Astrocyte of the cerebellum (primary cell): ENCODE data around the gene PLOD2.
A peak's percentile ranks its signal among the peaks of the same experiment; 100 is the strongest.

ENCODE experiments used
- DNase-seq: peaks from one replicate; pipeline ENCODE4 v3.0.0-alpha.2; 2011; ENCODE audit warnings: low read depth
- H3K4me3 ChIP-seq: 2 replicates; pipeline ENCODE4 v1.5.1; 2011; ENCODE audit warnings: mild to moderate bottlenecking, low read depth, low read length, moderate library complexity
- in situ Hi-C: cut with HindIII; loops from 2 replicates; pipeline ENCODE4 v1.10.0; 2017; ENCODE audit warnings: low sequenced_read_pairs
- TF ChIP-seq, protein P1 (sequence below): IDR thresholded peaks from 2 replicates; pipeline ENCODE4 v1.5.1; 2012; ENCODE audit warnings: low read length, low read depth, moderate library complexity, mild to moderate bottlenecking; ENCODE audit errors: missing control alignments

PLOD2 gene

GRCh38 chr3:146160964-146161662 is at the start of gene PLOD2:
Gene PLOD2, minus strand, starts transcription at chr3:146161184. Its CDS starts 195 bp downstream, at chr3:146160989.
- in situ Hi-C loops = no loop called here
- TF ChIP-seq, protein P1, sequence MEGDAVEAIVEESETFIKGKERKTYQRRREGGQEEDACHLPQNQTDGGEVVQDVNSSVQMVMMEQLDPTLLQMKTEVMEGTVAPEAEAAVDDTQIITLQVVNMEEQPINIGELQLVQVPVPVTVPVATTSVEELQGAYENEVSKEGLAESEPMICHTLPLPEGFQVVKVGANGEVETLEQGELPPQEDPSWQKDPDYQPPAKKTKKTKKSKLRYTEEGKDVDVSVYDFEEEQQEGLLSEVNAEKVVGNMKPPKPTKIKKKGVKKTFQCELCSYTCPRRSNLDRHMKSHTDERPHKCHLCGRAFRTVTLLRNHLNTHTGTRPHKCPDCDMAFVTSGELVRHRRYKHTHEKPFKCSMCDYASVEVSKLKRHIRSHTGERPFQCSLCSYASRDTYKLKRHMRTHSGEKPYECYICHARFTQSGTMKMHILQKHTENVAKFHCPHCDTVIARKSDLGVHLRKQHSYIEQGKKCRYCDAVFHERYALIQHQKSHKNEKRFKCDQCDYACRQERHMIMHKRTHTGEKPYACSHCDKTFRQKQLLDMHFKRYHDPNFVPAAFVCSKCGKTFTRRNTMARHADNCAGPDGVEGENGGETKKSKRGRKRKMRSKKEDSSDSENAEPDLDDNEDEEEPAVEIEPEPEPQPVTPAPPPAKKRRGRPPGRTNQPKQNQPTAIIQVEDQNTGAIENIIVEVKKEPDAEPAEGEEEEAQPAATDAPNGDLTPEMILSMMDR = no peak
- DNase-seq = peak; percentile 73
- peak within 1 kb of the TSS; percentile 77 for H3K4me3 ChIP-seq

GRCh38 chr3:146209371-146209770 is 48.4 kb upstream of the PLOD2 start:
- in situ Hi-C loops = no loop called here
- no peak overlapping the region for H3K4me3 ChIP-seq
- TF ChIP-seq, protein P1 = no peak

DNA sequence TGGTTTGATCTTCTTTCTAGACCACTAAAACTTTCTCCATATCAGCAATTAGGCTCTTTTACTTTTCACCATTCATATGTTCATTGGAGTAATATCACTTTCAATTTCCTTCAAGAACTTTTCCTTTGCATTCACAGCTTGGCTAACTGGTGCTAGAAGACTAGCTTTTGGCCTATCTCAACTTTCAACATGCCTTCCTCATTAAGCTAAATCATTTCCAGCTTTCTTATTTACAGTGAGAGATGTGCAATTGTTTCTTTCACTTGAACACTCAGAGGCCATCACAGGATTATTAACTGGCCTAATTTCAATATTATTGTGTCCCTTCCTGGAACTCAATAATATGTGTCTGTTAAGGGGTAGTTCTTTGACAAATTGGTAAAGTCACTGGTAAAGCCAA is 42.8 kb upstream of the PLOD2 start:
- no peak overlapping the region for H3K4me3 ChIP-seq
- no peak for DNase-seq
- TF ChIP-seq, protein P1 = no peak
- in situ Hi-C loops = no loop called here

More at GRCh38 chr3:146209371-146209770, 48.4 kb upstream of the PLOD2 start:
- DNase-seq = no peak

- no peak for DNase-seq
- no peak overlapping the region for H3K4me3 ChIP-seq
- in situ Hi-C loops = no loop called here
- TF ChIP-seq, protein P1 = no peak
These were observed 39.7 kb upstream of the PLOD2 start for GRCh38 chr3:146200461-146201220.

DNA sequence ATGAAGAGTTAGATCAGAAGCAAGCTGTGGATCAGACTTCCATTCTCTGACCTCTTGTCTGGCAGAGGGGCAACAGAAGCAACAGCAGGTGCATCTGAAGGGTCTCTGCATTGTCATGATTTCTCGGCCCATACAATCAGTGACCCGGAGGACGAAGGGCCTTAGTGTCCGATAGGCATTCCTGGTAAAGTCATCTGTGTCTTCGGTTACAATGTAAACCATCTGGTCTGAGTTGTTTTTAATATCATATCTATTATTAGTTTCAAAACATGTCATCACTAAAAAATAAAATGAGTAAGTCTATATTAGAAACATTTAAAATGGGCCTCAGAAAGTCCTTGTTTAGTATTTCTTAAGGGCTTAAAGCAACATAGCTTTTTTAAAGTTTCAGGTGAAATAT is 38.8 kb upstream of the PLOD2 start:
- no peak for DNase-seq
- TF ChIP-seq, protein P1 = no peak
- in situ Hi-C loops = no loop called here
- no peak overlapping the region for H3K4me3 ChIP-seq

DNA sequence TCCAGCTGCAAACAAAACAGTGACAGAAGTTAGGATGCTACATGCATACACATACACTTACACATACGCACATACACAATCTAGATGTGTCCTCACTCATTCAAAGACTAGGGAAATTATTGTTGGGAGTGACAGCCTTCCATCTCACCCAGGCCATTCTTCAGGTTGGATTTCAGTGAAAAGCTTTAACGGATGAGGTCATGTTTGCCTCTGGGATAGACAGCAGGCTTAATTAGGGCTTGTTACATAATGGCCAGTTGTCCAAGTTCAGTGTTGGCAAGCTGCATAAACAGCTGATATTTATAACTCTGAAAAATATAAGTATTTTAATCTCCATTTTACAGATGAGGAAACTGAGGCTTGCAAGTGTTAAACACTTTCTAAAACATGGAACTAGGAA is 35.8 kb upstream of the PLOD2 start:
- no peak for DNase-seq
- no peak overlapping the region for H3K4me3 ChIP-seq
- in situ Hi-C loops = no loop called here
- TF ChIP-seq, protein P1 = no peak
